GM11168 (cell line): Measurements from ENCODE around the gene TMOD3.
"Not testable (repeated sequence)": the region's sequence is repeated elsewhere in the genome, so short reads cannot be mapped to it uniquely, and the experiment has no call there.

Experiments used
- in situ Hi-C: fragments of 300-500 bp; cut with MboI; formaldehyde crosslinking; loops from one replicate; pipeline ENCODE4 v1.12.0; 2022; ENCODE audit warnings: low sequenced_read_pairs; ENCODE audit not compliant: unreplicated experiment

The TMOD3 gene

DNA sequence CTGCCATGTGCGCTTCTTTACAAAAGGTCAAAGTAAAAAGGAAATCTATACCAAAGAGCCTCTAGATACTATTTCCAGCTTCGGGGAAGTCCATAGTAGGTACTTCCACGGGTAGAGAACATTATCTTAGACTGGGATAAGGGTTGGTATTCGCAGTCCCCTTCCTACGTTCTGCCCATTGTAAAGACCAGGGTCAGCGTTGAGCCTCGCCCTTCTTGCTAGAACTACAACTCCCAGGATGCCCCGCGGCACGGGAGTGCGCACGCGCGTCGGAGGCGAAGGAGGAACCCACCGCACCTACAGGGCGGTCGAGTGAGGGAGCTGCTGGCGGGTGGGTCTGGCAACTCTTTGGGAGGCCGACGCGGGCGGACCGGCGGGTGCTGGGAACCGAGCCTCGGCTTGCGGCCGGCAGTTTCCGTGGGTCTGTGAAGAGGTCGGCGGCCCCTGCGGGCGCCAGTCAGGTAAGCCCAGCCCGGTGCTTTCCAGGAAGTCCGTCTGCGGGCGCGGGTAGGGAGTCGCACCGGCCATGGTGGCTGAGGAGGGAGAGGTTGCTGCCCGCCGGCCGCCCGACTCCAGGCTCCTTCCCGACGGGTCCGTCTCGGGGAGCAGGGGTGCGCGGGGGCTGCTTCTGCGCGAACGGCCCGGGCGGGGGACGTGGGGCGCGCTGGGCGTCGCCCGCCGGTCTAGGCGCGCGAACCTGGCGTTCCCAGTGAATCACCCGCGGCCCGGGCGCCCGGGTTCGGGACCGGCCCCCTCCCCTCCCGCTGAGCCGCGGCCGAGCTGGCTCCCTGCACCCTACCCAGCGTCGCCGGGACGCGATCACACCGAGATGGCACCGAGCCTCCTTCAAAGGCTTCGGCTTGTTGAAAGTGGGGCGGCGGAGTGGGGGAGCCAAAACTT, at the start of gene TMOD3:
TSS of gene TMOD3 (plus strand) at position 278 of the 900 bp plus-strand sequence. CDS start 33,232 bp downstream, outside the sequence.
- in situ Hi-C loops = no loop called here

DNA sequence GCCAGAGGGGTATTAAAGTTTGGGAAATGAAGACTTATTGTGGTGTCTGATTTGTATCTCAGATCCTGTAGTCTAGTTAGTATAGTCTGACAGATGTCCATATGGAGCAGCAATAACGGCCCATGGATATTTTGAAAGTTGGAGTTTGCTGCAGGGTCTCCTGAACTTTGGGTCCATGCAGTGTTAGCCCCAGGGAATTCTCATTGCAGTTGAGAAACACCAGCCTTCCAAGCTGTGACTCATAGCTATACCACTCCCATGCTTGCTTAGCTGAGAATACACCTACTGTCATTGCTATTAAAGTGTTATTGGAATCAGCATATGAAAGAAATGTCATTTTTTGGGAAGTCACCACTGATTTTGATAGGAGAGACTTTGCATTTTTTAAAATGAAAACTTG, 48.8 kb upstream of the TMOD3 start:
- in situ Hi-C loops = no loop called here

DNA sequence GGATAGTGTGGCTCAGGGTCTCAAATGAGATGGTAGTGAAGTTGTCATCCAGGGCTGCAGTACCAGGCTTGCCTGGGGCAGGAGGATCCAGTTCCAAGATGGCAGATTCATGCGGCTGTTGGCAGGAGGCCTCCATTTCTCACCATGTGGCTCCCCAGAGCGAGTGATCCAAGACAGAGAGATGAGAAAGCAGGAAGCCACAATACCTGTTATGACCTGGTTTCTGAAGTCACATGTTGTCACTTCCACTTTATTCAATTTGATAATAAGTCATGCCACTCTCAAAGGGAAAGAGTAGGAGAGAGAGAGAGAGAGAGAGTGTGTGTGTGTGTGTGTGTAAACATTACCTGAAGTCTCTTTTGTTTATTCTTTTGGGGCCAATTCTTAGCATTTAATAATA, 47.9 kb upstream of the TMOD3 start:
- in situ Hi-C loops = no loop called here

DNA sequence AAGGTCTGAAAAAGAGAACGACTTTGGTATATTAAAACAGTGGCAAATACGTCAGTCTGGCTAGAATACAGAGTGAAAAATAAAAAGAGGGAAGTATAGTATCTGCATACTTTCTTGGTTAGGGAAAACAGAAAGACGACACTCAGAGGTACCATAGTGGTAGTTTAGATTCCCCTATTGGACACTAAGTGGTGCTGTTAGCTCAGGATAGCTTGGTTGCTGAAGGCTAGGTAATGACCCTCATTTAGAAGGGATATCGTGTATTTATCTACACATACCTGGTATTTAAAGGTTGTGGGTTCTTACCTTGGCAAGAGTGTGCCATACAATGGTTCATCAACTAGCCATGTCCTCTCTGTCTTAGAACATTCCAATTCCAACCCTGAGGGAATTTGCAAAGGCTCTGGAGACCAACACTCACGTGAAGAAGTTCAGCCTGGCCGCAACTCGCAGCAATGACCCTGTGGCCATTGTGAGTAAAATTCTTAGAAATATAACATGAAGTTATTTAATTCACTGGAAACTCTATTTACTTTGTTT, 47.0 kb upstream of the TMOD3 start:
- in situ Hi-C loops = no loop called here

DNA sequence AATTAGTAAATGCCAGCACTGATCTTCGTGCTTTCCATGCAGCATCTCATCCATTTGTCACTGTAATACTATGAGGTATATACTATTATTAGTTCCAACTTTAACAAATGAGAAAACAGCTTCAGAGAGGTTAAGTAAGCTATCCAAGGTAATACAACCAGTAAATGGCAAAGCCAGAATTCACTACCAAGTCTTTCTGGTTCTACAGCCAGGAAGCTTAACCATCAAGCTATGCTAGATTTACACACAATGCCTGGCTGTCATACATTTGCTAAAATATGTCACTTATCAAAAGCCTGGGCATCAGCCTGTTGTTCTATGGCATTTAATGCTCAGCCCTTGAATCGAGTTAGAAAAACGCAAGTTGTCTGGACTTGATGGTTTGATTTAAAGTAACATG, 45.5 kb upstream of the TMOD3 start:
- in situ Hi-C loops = no loop called here

DNA sequence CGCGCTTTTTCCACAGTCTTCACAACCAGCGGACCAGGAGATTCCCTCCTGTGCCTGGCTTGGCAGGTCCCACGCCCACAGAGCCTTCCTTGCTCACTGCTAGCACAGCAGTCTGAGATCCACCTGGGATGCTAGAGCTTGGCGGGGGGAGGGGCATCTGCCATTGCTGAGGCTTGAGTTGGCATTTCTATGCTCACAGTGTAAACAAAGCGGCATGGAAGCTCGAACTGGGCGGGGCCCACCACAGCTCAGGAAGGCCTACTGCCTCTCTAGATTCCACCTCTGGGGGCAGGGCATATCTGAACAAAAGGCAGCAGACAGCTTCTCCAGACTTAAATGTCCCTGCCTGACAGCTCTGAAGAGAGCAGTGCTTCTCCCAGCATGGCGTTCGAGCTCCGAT, 42.3 kb upstream of the TMOD3 start:
- in situ Hi-C loops = not testable (repeated sequence)

DNA sequence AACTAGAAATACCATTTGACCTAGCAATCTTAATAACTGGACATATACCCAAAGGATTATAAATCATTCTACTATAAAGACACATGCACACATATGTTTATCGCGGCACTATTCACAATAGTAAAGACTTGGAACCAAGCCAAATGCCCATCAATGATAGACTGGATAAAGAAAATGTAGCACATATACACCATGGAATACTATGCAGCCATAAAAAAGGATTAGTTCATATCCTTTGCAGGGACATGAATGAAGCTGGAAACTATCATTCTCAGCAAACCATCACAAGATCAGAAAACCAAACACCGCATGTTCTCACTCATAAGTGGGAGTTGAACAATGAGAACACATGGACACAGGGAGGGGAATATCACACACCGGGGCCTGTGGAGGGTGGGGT, 37.0 kb upstream of the TMOD3 start:
- in situ Hi-C loops = not testable (repeated sequence)

DNA sequence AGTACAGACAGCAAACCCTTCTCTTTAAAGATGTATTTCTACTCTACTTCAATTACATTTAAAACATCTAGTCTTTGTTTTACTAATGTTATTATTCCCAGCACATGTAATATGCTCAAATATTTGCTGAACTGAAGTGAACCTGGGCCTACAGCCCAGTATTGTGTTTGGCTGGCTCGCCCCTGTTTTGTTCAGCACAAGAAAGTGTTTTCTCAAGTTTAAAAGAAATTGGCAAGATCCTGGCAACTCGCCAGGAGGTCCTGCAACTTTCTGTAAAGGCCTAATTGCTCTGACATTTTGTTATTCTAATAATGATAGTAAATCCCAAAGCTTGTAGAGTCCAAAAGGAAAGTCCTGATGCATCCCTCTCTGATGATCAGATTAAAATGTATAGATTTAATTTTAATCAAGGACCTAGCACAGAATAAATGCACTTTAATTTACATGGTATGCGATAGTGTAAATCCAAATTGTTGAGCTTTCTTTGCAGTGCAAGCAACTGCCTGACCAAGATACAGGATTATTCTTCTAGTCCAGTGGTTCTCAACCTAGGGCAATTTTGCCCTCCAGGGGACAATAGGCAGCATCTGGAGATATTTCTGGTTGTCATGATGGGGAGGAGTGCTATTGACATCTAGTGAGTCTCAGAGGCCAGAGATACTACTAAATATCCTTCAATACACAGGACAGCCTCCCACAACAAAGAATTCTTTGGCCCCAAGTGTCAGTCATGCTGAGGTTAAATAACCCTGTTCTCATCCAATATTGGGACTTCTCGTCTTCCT, 35.7 kb upstream of the TMOD3 start:
- in situ Hi-C loops = no loop called here

DNA sequence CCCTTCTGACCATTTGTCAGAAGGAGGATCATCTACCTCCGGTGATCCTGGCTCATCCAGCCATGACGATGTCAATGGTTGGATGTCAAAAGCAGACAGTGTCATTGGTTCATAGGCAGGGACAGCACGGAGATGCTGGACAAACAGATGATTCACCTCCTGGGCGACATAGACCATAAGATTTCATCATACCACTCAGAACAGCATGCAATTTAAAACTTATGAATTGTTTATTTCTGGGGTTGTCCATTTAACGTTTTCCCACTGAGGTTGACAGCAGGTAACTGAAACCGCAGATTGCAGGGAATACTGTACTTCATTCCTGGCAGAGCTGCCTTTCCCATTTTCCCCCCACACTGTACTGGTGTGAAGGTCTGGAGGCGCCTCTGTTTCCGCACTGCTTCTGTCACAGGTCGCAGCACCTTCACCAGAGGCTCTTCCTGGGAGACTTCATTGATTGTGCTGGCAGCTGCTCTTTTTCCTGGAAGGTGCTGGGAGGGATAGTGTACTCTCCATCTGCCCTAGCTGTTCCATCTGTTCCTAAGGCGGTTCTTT, 32.5 kb upstream of the TMOD3 start:
- in situ Hi-C loops = no loop called here

DNA sequence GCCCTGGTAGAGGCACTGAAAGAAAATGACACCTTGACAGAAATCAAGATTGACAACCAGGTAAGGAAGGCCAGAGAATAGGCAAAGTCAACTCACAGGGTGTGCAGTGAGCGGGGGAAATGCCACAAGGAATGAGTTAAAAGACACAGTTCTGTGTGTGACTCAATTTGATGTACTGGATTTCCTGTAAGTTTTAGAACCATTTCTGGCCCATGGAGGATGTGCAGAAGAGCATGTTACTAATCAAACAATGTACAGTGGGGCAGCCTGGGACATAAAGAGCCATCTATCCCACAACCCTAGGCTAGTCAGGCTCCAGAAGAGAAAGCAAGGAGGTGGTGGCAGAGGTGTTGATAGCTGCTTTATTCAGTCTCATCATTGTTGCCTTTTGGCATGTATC, 31.2 kb upstream of the TMOD3 start:
- in situ Hi-C loops = no loop called here

DNA sequence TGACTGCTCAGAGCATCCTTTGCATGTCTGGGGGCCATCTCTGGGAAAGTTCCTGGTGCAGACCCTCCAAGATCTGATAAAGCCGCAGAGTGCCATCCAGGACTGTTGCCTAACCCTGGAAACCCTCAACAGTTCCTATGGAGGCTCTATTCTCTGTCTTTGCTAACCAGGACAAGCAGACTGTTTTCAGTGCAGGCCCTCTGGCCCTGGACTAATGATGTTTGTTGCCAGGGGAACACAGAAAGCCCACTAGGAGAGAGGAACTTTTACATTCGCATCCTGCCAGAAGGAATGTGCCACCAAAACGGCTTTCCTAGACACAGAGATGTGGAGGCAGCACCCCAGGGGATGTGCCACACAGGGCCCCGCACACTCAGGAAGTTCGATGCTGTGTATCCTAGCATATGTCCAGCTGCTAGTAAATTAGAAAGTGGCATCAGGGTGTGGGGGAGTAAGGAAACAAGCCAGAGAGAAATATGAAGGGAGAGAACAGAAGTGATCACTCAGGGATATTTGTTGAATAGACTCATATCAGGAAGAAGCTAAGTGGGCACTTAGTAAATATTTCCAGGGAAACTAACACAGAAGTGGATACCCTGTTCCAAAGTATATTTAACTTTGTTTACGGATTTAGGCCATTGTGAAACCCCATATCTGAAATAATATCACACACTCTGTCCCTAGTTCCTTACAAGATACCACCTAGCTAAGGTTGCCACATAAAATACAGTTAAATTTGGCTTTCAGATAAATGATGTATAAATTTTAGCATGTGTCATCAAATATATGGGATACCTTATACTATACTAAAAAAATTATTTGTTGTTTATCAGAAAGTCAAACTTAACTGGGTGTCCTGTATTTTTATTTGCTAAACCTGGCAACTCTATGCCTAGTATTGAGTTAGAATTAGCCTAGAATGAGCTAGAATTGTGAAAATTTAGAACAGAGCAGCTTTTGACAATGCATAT, 29.9 kb upstream of the TMOD3 start:
- in situ Hi-C loops = no loop called here

DNA sequence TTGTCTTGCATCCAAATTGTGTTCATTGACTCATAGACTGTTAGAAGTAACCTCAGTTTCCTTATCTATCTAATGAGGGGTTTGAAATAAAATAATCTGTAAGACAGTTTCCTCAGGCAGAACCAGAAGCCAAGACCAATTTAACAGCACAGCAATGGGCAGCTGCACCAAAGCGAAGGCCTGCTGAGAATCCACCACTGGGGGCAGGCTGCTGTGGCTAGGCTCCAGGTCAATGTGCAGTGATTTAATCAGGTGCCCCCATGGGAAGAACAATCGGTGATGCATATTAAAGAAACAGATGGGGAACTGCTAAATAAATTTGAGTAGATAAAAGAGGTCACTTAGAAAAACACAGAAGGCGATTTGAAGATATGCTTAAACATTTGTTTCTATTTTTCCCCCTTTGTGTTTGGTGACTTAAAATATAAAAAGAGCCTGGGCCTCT, 28.0 kb upstream of the TMOD3 start:
- in situ Hi-C loops = no loop called here

DNA sequence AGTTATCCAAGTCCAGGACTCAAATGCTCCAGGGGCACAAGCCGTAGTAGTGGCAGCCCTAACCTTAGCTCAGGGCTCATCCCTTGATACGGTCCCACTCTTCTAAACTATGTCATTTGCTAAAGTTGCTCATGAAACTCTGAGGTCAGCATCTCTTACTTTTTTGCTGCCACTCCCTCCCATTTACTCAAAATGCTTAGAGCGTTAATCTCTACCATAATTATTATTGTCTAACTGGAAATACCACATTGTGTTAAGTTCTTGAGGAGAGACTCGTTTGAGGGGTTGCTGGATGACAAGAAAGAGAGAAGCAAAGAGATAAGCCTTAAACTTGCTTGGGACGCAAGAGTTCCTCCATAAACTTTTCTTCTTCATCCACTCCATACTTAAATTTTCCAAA, 26.9 kb upstream of the TMOD3 start:
- in situ Hi-C loops = no loop called here

DNA sequence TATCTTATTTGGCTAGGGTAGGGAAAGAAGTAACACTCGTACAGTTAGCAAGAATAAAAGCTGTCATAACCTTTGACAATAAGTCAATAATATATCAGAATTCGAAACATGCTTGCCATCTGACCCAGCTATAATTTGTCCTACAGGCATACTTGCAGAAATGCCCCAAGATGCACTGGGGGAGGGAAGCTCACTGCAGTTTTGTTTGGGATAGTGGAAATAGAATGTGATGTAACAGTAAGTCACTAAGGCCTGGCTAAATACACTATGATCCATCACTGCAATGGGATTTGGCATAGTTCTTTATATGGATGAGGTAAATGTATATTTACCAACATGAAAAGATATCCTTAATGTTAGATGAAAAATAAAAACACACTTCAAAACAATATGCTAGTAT, 25.5 kb upstream of the TMOD3 start:
- in situ Hi-C loops = no loop called here

DNA sequence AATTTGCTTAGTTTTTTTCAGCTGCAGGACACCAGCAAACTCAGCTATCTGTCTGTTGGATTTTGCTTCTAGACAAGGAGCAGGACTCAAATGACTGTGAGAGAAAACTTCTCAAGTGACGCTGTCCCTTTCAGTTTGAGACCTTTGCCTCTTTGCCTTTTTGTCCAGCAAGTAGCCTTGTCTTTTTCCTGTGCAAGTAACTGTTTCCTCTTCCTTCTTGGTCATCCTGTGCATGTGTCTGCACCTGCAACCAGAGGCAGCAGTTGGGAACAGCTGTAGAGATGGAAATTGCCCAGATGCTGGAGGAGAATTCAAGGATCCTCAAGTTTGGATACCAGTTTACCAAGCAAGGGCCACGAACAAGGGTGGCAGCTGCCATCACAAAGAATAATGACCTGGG, 23.3 kb upstream of the TMOD3 start:
- in situ Hi-C loops = no loop called here

DNA sequence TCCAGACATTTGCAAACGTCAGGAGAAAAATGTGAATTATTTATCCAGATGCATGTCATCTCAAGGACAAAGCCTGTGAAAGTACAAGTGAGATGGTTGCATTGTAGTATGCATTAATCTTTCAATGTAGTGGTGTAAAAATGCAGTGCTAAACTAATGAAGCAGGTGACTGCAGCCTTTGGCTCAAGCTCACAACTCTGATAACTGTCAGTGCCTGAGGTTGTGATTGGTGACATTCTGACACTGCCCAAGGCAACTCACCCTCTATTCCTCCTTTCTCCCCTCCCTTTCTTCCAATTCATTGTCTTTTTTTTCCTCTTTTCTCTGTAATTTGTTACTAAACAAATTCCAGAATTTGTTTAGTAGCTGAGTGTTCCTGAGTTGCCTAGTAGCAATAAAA, 20.0 kb upstream of the TMOD3 start:
- in situ Hi-C loops = no loop called here

DNA sequence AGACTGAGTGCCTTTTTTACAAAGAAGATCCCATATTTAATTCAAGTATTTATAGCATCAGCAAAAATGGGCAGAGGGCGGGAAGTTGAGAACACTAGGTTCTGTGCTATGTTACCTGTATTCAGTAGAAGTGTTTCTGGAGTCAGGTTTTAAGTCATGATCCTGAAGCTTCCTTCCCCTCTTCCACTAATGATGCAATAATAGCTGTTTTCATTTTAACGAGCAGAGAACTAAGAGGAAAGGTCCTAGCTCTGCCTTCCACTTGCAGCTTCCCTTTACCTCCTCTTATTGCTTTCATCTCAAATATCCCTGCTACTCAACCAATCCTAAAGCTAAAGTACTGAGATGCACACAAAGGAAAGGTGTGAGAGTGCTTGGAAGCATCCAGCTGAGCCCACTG, 16.9 kb upstream of the TMOD3 start:
- in situ Hi-C loops = no loop called here

DNA sequence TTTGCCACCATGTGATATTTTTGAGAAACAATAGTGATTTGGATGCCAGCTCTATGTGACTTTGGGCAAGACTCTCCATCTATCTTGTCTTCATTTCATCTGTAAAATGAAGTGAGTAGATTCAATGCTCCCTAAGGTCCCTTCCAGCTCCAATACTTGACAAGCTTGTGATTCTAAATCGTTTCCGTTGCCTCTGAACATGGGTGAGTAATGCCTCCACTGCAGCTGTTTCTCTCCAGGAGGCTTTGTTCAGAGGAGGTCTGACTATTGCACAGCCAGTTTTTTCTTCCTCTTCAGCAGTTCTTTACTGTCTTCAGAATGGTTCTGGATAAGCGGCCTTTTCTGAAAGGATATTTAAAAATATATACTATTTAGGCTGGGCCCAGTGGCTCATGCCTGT, 14.8 kb upstream of the TMOD3 start:
- in situ Hi-C loops = no loop called here

DNA sequence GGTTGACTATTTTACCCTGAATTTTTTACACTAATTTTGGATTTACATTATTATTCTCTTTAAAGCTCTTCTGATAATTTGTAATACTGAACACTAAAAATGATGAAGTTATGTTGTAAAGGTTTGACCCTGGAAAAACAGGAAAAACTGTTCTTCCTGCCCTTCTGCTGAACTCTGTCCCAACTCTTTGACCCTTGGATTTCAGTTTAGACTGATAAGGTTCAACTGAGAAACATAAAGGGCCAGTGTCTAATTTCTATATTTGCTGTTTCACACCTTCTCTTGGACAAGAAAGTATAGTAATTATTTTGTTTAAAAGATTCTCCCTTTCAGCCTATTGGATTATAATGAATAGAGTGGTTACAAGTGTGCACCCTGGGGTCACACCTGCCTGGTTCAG, 12.8 kb upstream of the TMOD3 start:
- in situ Hi-C loops = no loop called here

DNA sequence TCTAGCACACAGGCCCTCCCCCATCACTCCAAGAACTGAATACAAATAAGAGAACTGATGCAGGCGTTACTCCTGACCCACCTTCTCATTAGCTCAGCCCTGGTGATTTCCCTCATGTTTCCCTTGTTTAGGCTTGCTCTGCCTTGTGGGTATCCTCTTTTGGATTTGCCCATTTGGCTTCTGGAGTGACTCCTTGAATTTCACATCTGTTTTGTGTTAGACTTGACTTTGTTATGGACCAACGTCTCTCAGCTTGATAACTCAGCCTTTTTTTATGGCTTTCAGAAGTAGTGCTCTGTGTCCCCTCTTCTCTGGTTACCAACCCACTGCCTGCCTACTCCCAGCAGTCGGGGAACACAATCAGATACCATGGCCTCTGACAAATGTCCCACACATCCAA, 11.3 kb upstream of the TMOD3 start:
- in situ Hi-C loops = no loop called here
